GM21381 (cell line): ENCODE data around the gene ZFHX3.

Experiments used
- ATAC-seq: cut with Tn5 transposase; IDR thresholded peaks from one replicate; pipeline ENCODE4 v1.9.1; 2021; ENCODE audit warnings: mild to moderate bottlenecking, moderate library complexity; ENCODE audit not compliant: unreplicated experiment

Gene ZFHX3

GRCh38 chr16:72956124-72957064 is 91.5 kb downstream of the ZFHX3 start:
- ATAC-seq = no peak

GRCh38 chr16:72952811-72953271 is 95.1 kb downstream of the ZFHX3 start:
- no peak for ATAC-seq

GRCh38 chr16:72952404-72952803 is 95.5 kb downstream of the ZFHX3 start:
- no peak for ATAC-seq

GRCh38 chr16:72951916-72952315 is 96.0 kb downstream of the ZFHX3 start:
- ATAC-seq = no peak

- no peak for ATAC-seq
Measured at GRCh38 chr16:72950669-72951068, 97.3 kb downstream of the ZFHX3 start.

GRCh38 chr16:72948238-72948829 is 99.6 kb downstream of the ZFHX3 start:
- ATAC-seq = no peak

- no peak for ATAC-seq
Measured at GRCh38 chr16:72947379-72948237, 100.3 kb downstream of the ZFHX3 start.

- ATAC-seq = no peak
Measured at GRCh38 chr16:72946474-72947194, 101.3 kb downstream of the ZFHX3 start.

- no peak for ATAC-seq
Measured at GRCh38 chr16:72946063-72946462, 101.9 kb downstream of the ZFHX3 start.

GRCh38 chr16:72945611-72946010 is 102.3 kb downstream of the ZFHX3 start:
- ATAC-seq = no peak

GRCh38 chr16:72944757-72945485 is 103.0 kb downstream of the ZFHX3 start:
- ATAC-seq = no peak

- no peak for ATAC-seq
Measured at GRCh38 chr16:72942021-72942420, 105.9 kb downstream of the ZFHX3 start.

GRCh38 chr16:72940886-72941285 is 107.0 kb downstream of the ZFHX3 start:
- ATAC-seq = no peak

GRCh38 chr16:72939247-72939646 is 108.7 kb downstream of the ZFHX3 start:
- ATAC-seq = no peak

- no peak for ATAC-seq
Measured at GRCh38 chr16:72938795-72939164, 109.1 kb downstream of the ZFHX3 start.

GRCh38 chr16:72937916-72938794 is 109.8 kb downstream of the ZFHX3 start:
- ATAC-seq = no peak

GRCh38 chr16:72937360-72937759 is 110.6 kb downstream of the ZFHX3 start:
- no peak for ATAC-seq

GRCh38 chr16:72936408-72936807 is 111.5 kb downstream of the ZFHX3 start:
- no peak for ATAC-seq

GRCh38 chr16:72935896-72936295 is 112.0 kb downstream of the ZFHX3 start:
- no peak for ATAC-seq
